Activated naive CD4-positive, alpha-beta T cell treated with anti-CD3 and anti-CD28 coated beads, Interleukin-2, amount 10 ng/mL, durations not matched to agents 5 hours and 36 hours (primary cell): ENCODE data around the gene CDK7. TPM values are rescaled to one million over a fixed set of nuclear protein-coding genes. Genes with fewer than 3 reads are reported as not detected.

Source experiments
- total RNA-seq, 2 experiments: library from RNA; stranded (reverse); gene quantifications; one replicate each; pipeline ENCODE4 v1.2.3, GENCODE V29; 2021

CDK7 gene
- 10 to 100 TPM; 18.8 to 19.7 TPM for total RNA-seq

GRCh38 chr5:69234457-69235268, at the start of gene CDK7:
Gene CDK7 (plus strand): TSS chr5:69234886. CDS start chr5:69234976, 90 bp downstream.

GRCh38 chr5:69189162-69190086, 45.3 kb upstream of the CDK7 start, which contains the start of gene CENPH:
Gene CENPH (plus strand): TSS chr5:69189583. CDS start chr5:69189635, 52 bp downstream.

Other genes with a start within 250 kb of the CDK7 start
- 10 to 100 TPM; 34.6 to 36.9 TPM for gene SLC30A5, start 140.9 kb upstream of the CDK7 start, total RNA-seq
- gene CCNB1, start 67.7 kb upstream of the CDK7 start, total RNA-seq, result 100 to 1,000 TPM; 122 to 123 TPM
- 10 to 100 TPM; 30.8 to 31.5 TPM for gene CENPH, start 45.3 kb upstream of the CDK7 start, total RNA-seq
- gene CCDC125, start 97.9 kb downstream of the CDK7 start, total RNA-seq, result 10 to 100 TPM in 1 of 2 experiments, 1 to 10 TPM in 1; 9.6 to 11.0 TPM
- 10 to 100 TPM; 27.8 to 32.0 TPM for gene AK6, start 134.6 kb downstream of the CDK7 start, total RNA-seq
- 10 to 100 TPM; 45.4 to 49.2 TPM for gene TAF9, start 134.6 kb downstream of the CDK7 start, total RNA-seq
- 10 to 100 TPM; 22.5 to 24.9 TPM for gene RAD17, start 134.9 kb downstream of the CDK7 start, total RNA-seq
- under 1 TPM; 0.30 to 0.46 TPM for gene MARVELD2, start 180.2 kb downstream of the CDK7 start, total RNA-seq